Measurements from ENCODE around the gene PECR.

GRCh38 chr2:216098421-216099334 lies 17.1 kb upstream of the PECR start:
- no peak for TF ChIP-seq CTCF (IDR thresholded peaks at IDR 0.05; ENCODE audit: borderline replicate concordance, extremely low read depth, low read length, poor library complexity, severe bottlenecking)
- TF ChIP-seq EZH2 (IDR thresholded peaks at IDR 0.05; ENCODE audit: borderline replicate concordance, low read depth, low read length, severe bottlenecking): no peak
